Measurements from ENCODE around the gene LRIT2. TPM values are rescaled to one million over a fixed set of nuclear protein-coding genes. Genes with fewer than 3 reads are reported as not detected.

LRIT2 gene
- polyA plus RNA-seq, 1 donor from 2014 or later: not detected

DNA sequence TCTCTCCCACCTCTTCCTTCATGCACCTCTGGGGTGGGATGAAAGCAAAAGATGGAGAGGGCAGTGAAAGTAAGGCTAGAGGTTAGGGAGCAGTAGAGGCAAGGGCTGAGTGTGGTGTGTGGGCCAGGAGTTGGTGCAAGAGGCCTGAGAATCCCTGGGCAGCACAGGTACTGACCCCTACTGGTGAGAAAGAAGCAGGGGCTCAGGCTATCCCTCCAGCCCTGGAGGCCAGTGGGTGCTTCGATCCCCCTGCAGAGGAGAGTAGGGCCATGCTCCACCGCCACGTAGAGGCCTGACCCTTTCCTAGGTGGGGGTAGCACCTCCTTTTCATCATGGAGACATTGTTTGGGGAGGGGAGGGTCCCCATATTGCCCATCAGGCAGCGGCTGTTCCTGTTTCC lies 21.2 kb downstream of the LRIT2 start:
- H3K36me3 ChIP-seq (ENCODE audit: insufficient read depth, low read length): no peaks in the 10 kb centered on the region
- no peaks in the 10 kb centered on the region for H4K20me1 ChIP-seq (ENCODE audit: insufficient read depth)
- TF ChIP-seq TAF1 (IDR thresholded peaks at IDR 0.05; ENCODE audit: low read depth) (no peak), EZH2 (IDR thresholded peaks at IDR 0.05; ENCODE audit: borderline replicate concordance, insufficient read depth, low read length, poor library complexity, severe bottlenecking) (no peak), RAD21 (conservative IDR thresholded peaks at IDR 0.05) (no peak), EP300 (conservative IDR thresholded peaks at IDR 0.05; ENCODE audit: poor library complexity, severe bottlenecking) (no peak), POLR2AphosphoS5 (IDR thresholded peaks at IDR 0.05) (no peak), MXI1 (conservative IDR thresholded peaks at IDR 0.05; ENCODE audit: poor library complexity, severe bottlenecking) (no peak)
- TF ChIP-seq, protein P1, sequence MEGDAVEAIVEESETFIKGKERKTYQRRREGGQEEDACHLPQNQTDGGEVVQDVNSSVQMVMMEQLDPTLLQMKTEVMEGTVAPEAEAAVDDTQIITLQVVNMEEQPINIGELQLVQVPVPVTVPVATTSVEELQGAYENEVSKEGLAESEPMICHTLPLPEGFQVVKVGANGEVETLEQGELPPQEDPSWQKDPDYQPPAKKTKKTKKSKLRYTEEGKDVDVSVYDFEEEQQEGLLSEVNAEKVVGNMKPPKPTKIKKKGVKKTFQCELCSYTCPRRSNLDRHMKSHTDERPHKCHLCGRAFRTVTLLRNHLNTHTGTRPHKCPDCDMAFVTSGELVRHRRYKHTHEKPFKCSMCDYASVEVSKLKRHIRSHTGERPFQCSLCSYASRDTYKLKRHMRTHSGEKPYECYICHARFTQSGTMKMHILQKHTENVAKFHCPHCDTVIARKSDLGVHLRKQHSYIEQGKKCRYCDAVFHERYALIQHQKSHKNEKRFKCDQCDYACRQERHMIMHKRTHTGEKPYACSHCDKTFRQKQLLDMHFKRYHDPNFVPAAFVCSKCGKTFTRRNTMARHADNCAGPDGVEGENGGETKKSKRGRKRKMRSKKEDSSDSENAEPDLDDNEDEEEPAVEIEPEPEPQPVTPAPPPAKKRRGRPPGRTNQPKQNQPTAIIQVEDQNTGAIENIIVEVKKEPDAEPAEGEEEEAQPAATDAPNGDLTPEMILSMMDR (IDR thresholded peaks at IDR 0.05; ENCODE audit: poor library complexity, severe bottlenecking): no peak
- TF ChIP-seq, protein P2, sequence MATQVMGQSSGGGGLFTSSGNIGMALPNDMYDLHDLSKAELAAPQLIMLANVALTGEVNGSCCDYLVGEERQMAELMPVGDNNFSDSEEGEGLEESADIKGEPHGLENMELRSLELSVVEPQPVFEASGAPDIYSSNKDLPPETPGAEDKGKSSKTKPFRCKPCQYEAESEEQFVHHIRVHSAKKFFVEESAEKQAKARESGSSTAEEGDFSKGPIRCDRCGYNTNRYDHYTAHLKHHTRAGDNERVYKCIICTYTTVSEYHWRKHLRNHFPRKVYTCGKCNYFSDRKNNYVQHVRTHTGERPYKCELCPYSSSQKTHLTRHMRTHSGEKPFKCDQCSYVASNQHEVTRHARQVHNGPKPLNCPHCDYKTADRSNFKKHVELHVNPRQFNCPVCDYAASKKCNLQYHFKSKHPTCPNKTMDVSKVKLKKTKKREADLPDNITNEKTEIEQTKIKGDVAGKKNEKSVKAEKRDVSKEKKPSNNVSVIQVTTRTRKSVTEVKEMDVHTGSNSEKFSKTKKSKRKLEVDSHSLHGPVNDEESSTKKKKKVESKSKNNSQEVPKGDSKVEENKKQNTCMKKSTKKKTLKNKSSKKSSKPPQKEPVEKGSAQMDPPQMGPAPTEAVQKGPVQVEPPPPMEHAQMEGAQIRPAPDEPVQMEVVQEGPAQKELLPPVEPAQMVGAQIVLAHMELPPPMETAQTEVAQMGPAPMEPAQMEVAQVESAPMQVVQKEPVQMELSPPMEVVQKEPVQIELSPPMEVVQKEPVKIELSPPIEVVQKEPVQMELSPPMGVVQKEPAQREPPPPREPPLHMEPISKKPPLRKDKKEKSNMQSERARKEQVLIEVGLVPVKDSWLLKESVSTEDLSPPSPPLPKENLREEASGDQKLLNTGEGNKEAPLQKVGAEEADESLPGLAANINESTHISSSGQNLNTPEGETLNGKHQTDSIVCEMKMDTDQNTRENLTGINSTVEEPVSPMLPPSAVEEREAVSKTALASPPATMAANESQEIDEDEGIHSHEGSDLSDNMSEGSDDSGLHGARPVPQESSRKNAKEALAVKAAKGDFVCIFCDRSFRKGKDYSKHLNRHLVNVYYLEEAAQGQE (IDR thresholded peaks at IDR 0.05; ENCODE audit: borderline replicate concordance): no peak

DNA sequence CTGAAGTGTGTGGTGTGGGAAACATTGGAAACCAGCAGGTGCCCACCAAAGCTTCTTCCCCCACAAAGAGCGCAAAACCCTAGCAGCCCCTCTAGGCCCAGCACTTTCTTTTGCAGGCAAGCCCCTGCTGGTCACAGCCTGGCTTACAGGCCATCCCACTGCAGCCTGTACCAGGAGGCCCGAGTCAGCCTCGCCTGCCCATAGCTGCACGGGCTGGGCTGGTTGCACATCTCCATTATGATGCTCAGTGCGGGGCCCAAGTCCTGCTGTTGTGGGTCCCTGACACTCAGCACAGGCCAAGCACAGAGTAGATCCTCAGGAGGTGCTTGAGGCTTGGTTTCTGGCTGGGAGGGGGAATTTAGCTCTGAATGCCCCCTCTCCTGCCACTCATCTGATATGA lies 23.0 kb downstream of the LRIT2 start:
- no peaks in the 10 kb centered on the region for H3F3A ChIP-seq (ENCODE audit: insufficient read depth, low read length, poor library complexity, severe bottlenecking)
- H3K4me3 ChIP-seq (ENCODE audit: low read length): no peak overlapping the region
- H3K36me3 ChIP-seq (ENCODE audit: insufficient read depth, low read length): no peaks in the 10 kb centered on the region
- no peak overlapping the region for H3K4me2 ChIP-seq (ENCODE audit: low read length)
- no peaks in the 10 kb centered on the region for H3K9me3 ChIP-seq (ENCODE audit: low read length)
- no peaks in the 10 kb centered on the region for H3K27me3 ChIP-seq (ENCODE audit: insufficient read depth, low read depth, low read length)
- H3K27ac ChIP-seq (ENCODE audit: low read length): no peak overlapping the region
- TF ChIP-seq, protein P1 (IDR thresholded peaks at IDR 0.05; ENCODE audit: poor library complexity, severe bottlenecking): no peak
- no peak for TF ChIP-seq EP300 (conservative IDR thresholded peaks at IDR 0.05; ENCODE audit: poor library complexity, severe bottlenecking)
- TF ChIP-seq POLR2AphosphoS5 (IDR thresholded peaks at IDR 0.05): no peak
- TF ChIP-seq RAD21 (conservative IDR thresholded peaks at IDR 0.05): no peak
- no peak for TF ChIP-seq EZH2 (IDR thresholded peaks at IDR 0.05; ENCODE audit: borderline replicate concordance, insufficient read depth, low read length, poor library complexity, severe bottlenecking)
- no peak for TF ChIP-seq MXI1 (conservative IDR thresholded peaks at IDR 0.05; ENCODE audit: poor library complexity, severe bottlenecking)
- TF ChIP-seq TAF1 (IDR thresholded peaks at IDR 0.05; ENCODE audit: low read depth): no peak
- TF ChIP-seq, protein P2 (IDR thresholded peaks at IDR 0.05; ENCODE audit: borderline replicate concordance): no peak
- H2AFZ ChIP-seq (ENCODE audit: low read depth, low read length): no peak overlapping the region
- no peaks in the 10 kb centered on the region for H4K20me1 ChIP-seq (ENCODE audit: insufficient read depth)
- H3K9me2 ChIP-seq (ENCODE audit: insufficient read depth, low read length): no peaks in the 10 kb centered on the region
- H3K79me2 ChIP-seq (replicated peaks; ENCODE audit: insufficient read depth, low read length): no peaks in the 10 kb centered on the region
- no peak overlapping the region for H3K9ac ChIP-seq (ENCODE audit: low read length)

More for the DNA sequence above, 21.2 kb downstream of the LRIT2 start:
- Histone ChIP-seq H3K4me3 (ENCODE audit: low read length) (no peak overlapping the region), H3K9me3 (ENCODE audit: low read length) (no peaks in the 10 kb centered on the region), H3K9me2 (ENCODE audit: insufficient read depth, low read length) (no peaks in the 10 kb centered on the region), H3K4me2 (ENCODE audit: low read length) (no peak overlapping the region), H3K27me3 (ENCODE audit: insufficient read depth, low read depth, low read length) (no peaks in the 10 kb centered on the region), H2AFZ (ENCODE audit: low read depth, low read length) (no peak overlapping the region), H3K27ac (ENCODE audit: low read length) (no peak overlapping the region), H3K79me2 (replicated peaks; ENCODE audit: insufficient read depth, low read length) (no peaks in the 10 kb centered on the region), H3F3A (ENCODE audit: insufficient read depth, low read length, poor library complexity, severe bottlenecking) (no peaks in the 10 kb centered on the region), H3K9ac (ENCODE audit: low read length) (no peak overlapping the region)

All from neural cell (in vitro differentiated cells).